Fibroblast of pulmonary artery (primary cell): Measurements from ENCODE around the gene KNCN.

Experiments used
- DNase-seq: peaks from one replicate; pipeline ENCODE4 v3.0.0-alpha.2; 2010; ENCODE audit warnings: low read depth
- H3K4me3 ChIP-seq: replicated peaks from 2 replicates; pipeline ENCODE4 v1.5.1; 2011; ENCODE audit warnings: low read depth, mild to moderate bottlenecking, control low read depth, low read length, moderate library complexity
- TF ChIP-seq, protein P1 (sequence below): IDR thresholded peaks from 2 replicates; pipeline ENCODE4 v1.5.1; 2011; ENCODE audit warnings: mild to moderate bottlenecking, control low read depth, low read length, inconsistent platforms; ENCODE audit errors: missing control alignments

The KNCN gene

DNA sequence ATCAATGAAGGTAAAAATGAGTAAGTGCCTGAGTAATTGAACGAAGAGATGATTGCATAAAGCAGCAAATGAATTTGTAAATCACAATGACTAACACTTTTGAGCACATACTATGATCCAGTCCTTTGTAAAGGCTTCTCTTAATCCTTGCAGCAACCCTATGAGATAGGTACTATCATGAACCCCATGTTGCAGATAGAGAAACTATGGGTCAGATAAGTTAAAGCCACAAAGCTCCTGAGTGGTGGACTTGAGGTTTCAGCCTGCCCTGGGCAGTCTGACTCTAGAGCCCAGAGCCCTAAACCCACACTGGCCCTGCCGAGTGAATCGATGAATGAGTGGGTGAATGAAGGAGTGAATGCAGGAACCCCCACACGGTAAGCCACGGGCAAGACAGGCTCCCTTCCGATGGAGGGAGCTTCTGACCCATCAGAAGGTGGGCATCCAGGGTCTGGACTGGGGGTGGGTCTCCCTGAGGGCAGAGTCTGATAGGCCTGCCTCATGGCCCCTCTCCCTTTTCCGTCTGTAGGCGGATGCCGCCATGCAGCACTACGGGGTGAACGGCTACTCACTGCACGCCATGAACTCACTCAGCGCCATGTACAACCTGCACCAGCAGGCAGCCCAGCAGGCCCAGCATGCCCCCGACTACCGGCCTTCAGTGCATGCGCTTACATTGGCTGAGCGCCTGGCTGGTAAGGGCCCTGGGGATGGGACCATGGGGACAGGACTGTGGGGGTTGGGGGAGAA lies 44.8 kb downstream of the KNCN start:
- H3K4me3 ChIP-seq, result no peak overlapping the region
- TF ChIP-seq, protein P1, sequence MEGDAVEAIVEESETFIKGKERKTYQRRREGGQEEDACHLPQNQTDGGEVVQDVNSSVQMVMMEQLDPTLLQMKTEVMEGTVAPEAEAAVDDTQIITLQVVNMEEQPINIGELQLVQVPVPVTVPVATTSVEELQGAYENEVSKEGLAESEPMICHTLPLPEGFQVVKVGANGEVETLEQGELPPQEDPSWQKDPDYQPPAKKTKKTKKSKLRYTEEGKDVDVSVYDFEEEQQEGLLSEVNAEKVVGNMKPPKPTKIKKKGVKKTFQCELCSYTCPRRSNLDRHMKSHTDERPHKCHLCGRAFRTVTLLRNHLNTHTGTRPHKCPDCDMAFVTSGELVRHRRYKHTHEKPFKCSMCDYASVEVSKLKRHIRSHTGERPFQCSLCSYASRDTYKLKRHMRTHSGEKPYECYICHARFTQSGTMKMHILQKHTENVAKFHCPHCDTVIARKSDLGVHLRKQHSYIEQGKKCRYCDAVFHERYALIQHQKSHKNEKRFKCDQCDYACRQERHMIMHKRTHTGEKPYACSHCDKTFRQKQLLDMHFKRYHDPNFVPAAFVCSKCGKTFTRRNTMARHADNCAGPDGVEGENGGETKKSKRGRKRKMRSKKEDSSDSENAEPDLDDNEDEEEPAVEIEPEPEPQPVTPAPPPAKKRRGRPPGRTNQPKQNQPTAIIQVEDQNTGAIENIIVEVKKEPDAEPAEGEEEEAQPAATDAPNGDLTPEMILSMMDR, result no peak
- DNase-seq, result no peak

DNA sequence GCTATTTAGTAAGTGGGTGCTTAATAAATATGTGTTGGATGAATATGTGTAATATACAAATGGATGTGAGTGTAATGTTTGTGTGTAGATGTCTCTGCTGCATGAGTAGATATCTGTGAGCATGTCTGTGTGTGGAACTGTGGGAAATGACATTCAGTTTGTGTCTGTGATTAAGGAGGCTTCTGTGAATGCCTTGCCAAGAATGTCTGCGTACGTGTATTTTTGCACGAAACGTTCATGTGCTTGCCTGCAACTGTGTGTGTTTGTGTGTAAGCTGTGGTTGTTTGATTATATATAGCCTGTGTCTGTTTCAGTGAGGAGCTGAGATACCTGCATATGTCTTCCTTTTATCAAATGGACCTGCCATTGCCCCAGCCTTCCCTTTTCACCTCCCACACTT lies 48.0 kb downstream of the KNCN start:
- DNase-seq, result no peak
- TF ChIP-seq, protein P1, result no peak
- H3K4me3 ChIP-seq, result no peak overlapping the region

DNA sequence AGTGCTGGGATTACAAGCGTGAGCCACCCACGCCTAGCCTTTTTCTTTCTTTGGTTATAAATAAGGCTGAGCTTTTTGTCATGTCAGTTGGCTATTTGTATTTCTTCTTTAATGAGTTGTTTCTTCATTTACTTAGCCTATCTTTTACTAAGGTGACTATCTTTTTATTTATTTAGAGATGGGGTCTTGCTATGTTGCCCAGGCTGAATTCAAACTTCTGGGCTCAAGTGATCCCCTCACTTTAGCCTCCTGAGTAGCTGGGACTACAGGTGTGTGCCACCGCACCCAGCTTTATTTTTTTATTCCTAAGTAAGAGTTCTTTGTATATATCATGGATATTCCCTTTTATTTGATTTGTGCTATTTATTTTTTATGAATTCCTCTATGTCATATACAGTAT lies 49.9 kb downstream of the KNCN start:
- H3K4me3 ChIP-seq, result no peak overlapping the region
- no peak for DNase-seq
- TF ChIP-seq, protein P1, result no peak

DNA sequence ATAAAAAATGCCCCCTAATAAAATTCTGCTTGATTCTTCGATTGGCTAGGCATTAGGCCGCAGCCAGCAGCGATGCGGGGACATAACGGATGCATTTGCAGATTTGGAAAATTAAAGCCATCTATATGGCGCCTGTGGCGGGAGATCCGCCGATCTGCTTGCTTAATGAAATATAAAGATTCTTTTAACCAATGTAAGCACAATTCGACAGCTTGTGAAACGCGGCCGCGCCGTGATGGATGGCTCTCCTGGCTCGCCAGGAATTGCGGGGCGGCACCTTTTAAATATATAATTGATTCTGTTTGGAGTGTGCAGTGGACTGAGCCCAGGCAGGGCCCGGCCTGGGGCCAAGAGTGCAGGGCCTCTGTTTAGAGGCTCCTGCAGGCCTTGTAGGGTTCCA lies 53.8 kb downstream of the KNCN start:
- no peak overlapping the region for H3K4me3 ChIP-seq
- TF ChIP-seq, protein P1, result no peak
- DNase-seq, result no peak

DNA sequence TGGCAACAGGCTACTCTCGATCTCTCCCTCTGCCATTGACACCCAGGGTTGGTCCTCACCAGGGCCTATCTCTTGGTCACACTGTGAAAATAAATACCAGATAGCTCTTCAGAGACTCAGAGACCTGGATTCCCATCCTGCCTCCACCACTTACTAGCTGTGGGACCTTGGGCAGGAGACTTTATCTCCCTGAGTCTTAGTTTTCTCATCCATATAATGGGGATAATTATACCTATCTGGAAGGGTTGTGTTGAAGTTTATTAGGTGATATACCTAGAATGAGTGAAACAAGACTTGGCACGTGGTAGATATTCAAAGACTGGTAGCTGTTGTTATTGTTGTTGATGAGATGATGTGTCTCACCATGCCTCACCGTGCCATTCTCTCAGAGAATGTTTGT lies 54.4 kb downstream of the KNCN start:
- no peak for DNase-seq
- TF ChIP-seq, protein P1, result no peak
- no peak overlapping the region for H3K4me3 ChIP-seq

DNA sequence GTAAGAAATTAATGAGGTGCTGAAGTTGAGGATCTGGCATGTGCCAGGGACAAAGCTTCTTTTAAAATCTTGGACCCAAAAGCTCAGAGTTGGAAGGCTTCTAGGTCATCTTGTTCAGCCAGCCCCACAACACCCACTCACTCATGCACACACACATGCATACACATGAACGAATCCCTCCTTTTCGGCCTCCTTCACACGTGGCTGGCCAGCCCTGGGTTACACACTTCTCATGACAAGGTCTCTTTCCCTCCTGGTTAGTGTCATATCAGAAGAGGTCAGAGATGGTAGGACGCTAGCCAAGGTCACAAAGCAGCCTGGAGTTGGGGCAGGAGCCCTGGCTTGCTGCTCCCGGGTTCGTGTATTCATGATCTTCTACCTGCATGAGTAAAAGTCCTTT lies 54.9 kb downstream of the KNCN start:
- no peak for DNase-seq
- TF ChIP-seq, protein P1, result no peak
- H3K4me3 ChIP-seq, result no peak overlapping the region

DNA sequence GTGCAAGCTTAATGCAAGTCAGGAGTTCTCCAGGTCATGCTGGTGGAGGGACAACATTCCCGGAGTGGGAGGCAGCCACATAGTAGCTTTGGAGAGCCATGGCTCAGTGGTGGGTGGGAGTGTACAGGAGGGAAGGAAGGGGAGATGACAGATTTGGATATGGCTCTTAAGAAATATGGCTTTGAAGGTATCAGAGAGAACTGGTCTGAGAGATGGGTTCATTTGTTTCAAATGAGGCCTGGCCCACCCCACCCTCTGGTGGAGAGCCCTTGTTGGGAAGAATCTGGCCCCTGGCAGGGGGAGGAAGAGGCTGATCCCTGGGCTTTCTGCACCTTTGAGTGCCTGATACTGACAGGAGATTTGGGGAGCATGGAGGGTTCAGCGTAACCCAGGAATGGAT lies 55.7 kb downstream of the KNCN start:
- no peak overlapping the region for H3K4me3 ChIP-seq
- DNase-seq, result no peak
- TF ChIP-seq, protein P1, result no peak
